Fibroblast of pulmonary artery (primary cell): ENCODE measurements around the gene TCF4.

Experiments
- DNase-seq: peaks from one replicate; pipeline ENCODE4 v3.0.0-alpha.2; 2010; ENCODE audit warnings: low read depth
- H3K4me3 ChIP-seq: replicated peaks from 2 replicates; pipeline ENCODE4 v1.5.1; 2011; ENCODE audit warnings: low read depth, mild to moderate bottlenecking, control low read depth, low read length, moderate library complexity
- TF ChIP-seq, protein P1 (sequence below): IDR thresholded peaks from 2 replicates; pipeline ENCODE4 v1.5.1; 2011; ENCODE audit warnings: mild to moderate bottlenecking, control low read depth, low read length, inconsistent platforms; ENCODE audit errors: missing control alignments

The TCF4 gene

DNA sequence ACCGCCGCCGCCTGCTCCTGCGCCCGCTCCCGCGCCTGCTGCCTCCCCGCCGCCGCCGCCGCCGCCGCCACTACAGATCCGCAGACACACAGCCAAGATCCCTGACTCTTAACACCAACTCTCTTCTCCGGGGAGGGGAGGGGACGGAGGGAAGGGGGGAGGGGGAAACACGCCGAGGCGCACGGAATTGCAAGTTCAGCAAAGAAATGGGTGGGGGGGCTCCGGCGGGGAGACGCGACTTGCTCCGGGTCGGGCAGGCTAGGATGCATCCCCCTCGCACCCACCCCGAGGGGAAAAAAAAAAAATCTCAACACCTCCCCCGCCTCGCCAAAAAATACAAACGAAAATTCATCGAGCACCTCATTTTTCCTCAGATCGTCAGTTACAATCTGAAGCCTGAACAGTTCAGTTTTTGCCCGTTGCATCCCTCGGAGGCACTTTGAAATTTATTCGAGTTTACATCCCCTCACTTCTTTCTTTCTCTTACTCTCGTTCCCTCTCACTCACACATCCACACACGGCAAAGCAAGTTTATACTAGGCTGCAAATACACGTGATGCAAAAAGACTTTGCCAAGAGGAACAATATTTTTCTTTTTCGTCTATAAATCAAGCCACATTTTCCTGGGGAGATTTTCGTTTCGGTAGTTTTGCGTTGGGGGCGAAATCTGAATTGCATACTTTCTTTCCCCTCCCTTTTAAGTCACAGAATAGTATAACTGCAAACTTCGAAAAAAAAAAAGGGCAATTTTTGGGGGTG, at the start of gene TCF4:
TSS of gene TCF4 (minus strand) at position 82 of the 759 bp plus-strand sequence. CDS start 1,076 bp downstream, outside the sequence.
- TF ChIP-seq, protein P1, sequence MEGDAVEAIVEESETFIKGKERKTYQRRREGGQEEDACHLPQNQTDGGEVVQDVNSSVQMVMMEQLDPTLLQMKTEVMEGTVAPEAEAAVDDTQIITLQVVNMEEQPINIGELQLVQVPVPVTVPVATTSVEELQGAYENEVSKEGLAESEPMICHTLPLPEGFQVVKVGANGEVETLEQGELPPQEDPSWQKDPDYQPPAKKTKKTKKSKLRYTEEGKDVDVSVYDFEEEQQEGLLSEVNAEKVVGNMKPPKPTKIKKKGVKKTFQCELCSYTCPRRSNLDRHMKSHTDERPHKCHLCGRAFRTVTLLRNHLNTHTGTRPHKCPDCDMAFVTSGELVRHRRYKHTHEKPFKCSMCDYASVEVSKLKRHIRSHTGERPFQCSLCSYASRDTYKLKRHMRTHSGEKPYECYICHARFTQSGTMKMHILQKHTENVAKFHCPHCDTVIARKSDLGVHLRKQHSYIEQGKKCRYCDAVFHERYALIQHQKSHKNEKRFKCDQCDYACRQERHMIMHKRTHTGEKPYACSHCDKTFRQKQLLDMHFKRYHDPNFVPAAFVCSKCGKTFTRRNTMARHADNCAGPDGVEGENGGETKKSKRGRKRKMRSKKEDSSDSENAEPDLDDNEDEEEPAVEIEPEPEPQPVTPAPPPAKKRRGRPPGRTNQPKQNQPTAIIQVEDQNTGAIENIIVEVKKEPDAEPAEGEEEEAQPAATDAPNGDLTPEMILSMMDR = no peak
- peak; percentile 76 for DNase-seq
- peak within 1 kb of the TSS; percentile 69 for H3K4me3 ChIP-seq

DNA sequence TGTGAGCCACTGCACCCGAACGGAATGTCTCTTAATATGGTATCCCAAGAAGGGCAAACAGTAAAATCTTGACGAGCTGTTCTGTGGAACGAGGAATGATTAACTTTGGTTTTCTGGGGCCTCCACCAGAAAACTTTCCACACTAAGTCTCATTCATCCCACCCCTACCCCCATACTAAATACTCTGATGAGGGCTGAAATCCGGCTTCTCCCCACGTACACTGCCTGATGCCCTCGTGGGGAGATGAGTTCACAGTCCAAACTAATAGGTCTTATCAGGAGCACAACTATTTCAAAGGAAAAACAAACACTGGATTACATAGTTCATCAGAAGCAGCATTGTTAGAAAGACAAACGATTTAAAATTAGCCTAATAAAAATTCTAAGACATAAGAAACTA, 49.2 kb upstream of the TCF4 start:
- DNase-seq = no peak
- TF ChIP-seq, protein P1 = no peak
- H3K4me3 ChIP-seq = no peak overlapping the region

DNA sequence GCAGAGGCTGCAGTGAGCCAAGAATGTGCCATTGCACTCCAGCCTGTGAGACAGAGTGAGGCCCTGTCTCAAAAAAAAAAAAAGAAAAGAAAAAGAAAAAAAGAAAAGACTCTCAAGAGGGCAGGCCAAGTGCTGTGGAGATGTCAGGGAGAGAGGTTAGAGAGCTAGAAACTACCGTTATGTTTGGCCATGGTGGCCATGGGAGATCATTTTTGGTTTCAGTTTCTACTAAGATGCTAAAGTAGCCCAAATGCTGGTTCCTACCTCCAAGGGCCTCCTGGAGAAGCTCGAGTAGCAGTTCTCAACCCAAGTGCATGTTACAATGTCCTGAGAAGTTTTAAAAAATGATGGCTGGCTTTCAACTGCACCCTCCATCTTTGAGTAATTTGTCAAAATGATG, 47.4 kb upstream of the TCF4 start:
- no peak for DNase-seq
- TF ChIP-seq, protein P1 = no peak
- no peak overlapping the region for H3K4me3 ChIP-seq

DNA sequence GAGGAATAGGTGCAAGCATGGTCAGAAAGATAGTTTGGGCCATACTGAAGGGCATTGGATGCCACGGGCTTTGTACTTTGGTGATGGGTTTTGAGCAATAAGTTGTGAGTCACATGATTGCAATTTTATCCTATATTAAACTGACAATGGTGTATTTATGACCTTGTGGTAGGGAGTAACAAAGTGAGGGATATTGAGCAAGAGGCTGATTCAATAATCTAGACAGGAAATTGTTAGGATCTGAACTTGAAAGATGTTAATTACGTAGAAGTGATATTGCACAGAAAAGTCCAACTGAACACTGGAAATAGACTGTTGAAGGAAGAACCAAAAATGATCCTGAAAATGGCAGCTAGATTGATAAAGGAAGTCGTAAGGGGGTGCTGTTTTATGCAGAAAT, 46.6 kb upstream of the TCF4 start:
- TF ChIP-seq, protein P1 = peak; percentile 8
- no peak overlapping the region for H3K4me3 ChIP-seq
- peak; percentile 94 for DNase-seq

DNA sequence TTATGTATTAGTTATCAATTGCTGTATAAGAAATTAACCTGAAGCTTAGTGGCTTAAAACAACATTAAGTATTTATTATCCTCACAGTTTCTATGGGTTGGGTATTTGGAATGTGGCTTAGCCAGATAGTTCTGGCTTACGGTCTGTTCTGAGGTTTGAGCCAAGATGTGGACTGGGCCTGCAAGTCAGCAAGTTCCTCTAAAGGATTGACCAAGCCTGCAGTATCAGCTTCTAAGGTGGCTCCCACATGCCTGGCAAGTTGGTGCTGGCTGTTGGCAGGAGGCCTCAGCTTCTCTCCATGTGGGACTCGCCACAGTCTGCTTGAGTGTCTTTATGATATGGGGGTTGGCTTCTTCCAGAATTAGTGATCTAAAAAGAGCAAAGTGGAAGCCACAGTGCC, 45.0 kb upstream of the TCF4 start:
- H3K4me3 ChIP-seq = no peak overlapping the region
- peak; percentile 31 for DNase-seq
- TF ChIP-seq, protein P1 = no peak

DNA sequence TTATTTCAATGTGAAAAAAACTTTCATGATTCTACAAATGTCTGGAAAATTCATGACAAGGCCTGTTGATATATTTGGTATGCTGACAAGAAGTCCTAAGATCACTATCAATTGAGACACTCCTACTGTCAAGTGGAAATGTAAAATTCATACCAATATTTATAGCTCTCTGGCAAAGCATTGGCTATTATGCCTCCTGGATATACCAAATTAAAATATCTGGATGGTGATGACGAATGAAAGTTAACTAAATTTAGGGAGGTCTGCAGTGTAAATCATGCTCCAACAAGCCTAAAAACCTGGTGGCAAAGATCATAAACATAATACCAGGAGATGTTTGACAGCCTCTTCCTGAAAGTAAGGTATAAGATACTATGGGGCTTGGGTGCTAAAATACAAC, 41.1 kb upstream of the TCF4 start:
- H3K4me3 ChIP-seq = no peak overlapping the region
- TF ChIP-seq, protein P1 = no peak

DNA sequence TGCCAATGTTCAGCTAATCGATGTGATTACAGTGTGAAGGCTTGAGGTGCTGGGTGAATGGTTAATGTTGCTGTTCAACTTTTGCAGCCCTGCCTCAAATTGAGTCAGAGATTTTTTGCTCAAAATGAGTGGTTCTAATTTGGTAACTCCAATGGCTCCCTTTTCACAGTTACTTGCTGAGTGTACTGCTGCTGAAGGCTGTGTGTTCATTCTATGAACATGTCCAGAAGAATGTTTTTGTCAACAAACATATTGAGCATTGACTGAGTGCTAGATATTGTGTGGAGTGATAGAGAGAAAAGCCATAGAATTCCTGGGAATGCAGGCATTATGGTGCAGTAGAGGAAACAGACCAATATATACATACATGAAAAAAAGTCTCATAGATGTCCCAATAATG, 39.0 kb upstream of the TCF4 start:
- DNase-seq = no peak
- TF ChIP-seq, protein P1 = no peak
- H3K4me3 ChIP-seq = no peak overlapping the region

More for the DNA sequence above, 41.1 kb upstream of the TCF4 start:
- DNase-seq = no peak
